ENCODE results near the gene NUBP2.

Gene NUBP2

DNA sequence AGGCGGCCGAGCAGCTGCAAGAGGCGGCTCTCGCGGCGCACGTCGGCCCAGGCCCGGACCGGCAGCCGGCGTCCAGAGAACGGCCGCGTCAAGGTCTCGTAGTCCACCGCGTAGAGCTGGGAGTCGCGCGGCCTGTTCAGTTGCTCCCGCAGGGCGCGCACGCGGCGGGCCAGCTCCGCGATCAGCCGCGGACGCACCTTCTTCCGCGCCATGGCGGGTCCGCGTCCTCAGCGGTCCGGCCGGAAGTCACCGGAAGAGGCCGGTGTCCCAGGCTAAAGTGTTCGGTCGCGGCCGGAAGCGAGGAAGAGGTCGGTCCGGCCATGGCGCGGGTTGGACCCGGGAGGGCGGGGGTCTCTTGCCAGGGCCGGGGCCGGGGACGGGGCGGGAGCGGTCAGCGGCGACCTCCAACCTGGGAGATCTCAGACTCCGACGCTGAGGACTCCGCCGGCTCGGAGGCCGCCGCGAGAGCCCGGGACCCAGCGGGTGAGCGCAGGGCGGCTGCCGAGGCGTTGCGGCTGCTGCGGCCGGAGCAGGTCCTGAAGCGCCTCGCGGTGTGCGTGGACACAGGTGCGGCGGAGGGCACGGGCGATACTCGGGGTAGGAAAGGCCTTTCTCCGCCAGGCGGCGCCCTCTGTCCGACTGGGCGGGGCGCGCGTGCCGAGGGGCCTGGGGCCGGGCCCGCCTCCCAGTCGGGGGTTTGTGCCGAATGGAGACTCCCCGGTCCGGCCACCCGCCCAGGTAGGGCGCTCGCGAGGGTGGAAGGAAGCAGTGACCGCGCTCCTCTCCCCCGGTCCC lies 9.7 kb upstream of the NUBP2 start, which contains the start of gene MRPS34 (continued):
- TF ChIP-seq, protein P1, sequence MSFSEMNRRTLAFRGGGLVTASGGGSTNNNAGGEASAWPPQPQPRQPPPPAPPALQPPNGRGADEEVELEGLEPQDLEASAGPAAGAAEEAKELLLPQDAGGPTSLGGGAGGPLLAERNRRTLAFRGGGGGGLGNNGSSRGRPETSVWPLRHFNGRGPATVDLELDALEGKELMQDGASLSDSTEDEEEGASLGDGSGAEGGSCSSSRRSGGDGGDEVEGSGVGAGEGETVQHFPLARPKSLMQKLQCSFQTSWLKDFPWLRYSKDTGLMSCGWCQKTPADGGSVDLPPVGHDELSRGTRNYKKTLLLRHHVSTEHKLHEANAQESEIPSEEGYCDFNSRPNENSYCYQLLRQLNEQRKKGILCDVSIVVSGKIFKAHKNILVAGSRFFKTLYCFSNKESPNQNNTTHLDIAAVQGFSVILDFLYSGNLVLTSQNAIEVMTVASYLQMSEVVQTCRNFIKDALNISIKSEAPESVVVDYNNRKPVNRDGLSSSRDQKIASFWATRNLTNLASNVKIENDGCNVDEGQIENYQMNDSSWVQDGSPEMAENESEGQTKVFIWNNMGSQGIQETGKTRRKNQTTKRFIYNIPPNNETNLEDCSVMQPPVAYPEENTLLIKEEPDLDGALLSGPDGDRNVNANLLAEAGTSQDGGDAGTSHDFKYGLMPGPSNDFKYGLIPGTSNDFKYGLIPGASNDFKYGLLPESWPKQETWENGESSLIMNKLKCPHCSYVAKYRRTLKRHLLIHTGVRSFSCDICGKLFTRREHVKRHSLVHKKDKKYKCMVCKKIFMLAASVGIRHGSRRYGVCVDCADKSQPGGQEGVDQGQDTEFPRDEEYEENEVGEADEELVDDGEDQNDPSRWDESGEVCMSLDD (tag by site-specific recombination; IDR thresholded peaks at IDR 0.05): no peak
- TF ChIP-seq ZIC2 (tag by site-specific recombination; IDR thresholded peaks at IDR 0.05) (peak; percentile 68), OSR2 (tag by site-specific recombination; IDR thresholded peaks at IDR 0.05) (peak; percentile 30; the same call in 1 of the 2 replicates), AEBP2 (tag by site-specific recombination; IDR thresholded peaks at IDR 0.05; ENCODE audit: borderline replicate concordance) (0 out of 2 replicates have a peak, but pooled peaks have one; percentile 16), KLF7 (tag by site-specific recombination; IDR thresholded peaks at IDR 0.05; ENCODE audit: borderline replicate concordance) (peak; percentile 74; the same call in 1 of the 2 replicates), ZNF18 (tag by site-specific recombination; IDR thresholded peaks at IDR 0.05) (no peak), ZNF133 (tag by site-specific recombination; IDR thresholded peaks at IDR 0.05) (no peak), ZNF202 (tag by site-specific recombination; IDR thresholded peaks at IDR 0.05; ENCODE audit: borderline replicate concordance) (no peak), ZNF138 (tag by site-specific recombination; IDR thresholded peaks at IDR 0.05; ENCODE audit: borderline replicate concordance) (no peak), ZNF10 (tag by site-specific recombination; IDR thresholded peaks at IDR 0.05) (no peak), ZNF248 (tag by site-specific recombination; IDR thresholded peaks at IDR 0.05) (no peak), ZNF596 (tag by site-specific recombination; IDR thresholded peaks at IDR 0.05) (peak; percentile 45; the same call in 1 of the 2 replicates), ZNF155 (tag by site-specific recombination; IDR thresholded peaks at IDR 0.05) (no peak), ZNF571 (tag by site-specific recombination; IDR thresholded peaks at IDR 0.05) (no peak), ZBTB7A (tag by site-specific recombination; IDR thresholded peaks at IDR 0.05; ENCODE audit: low read depth) (peak; percentile 82), SETDB1 (IDR thresholded peaks at IDR 0.05; ENCODE audit: insufficient read length, low read length) (no peak), ZNF600 (tag by site-specific recombination; IDR thresholded peaks at IDR 0.05) (peak; percentile 54), MYNN (tag by site-specific recombination; IDR thresholded peaks at IDR 0.05; ENCODE audit: borderline replicate concordance) (peak; percentile 39; the same call in 1 of the 2 replicates), ZNF623 (tag by site-specific recombination; IDR thresholded peaks at IDR 0.05) (no peak; the same call in 1 of the 2 replicates), EGR2 (tag by site-specific recombination; IDR thresholded peaks at IDR 0.05; ENCODE audit: low read depth) (no peak), BCL11B (tag by site-specific recombination; IDR thresholded peaks at IDR 0.05; ENCODE audit: low read depth) (peak; percentile 88; the same call in 1 of the 2 replicates), ZNF169 (tag by site-specific recombination; IDR thresholded peaks at IDR 0.05) (no peak), ZNF473 (tag by site-specific recombination; IDR thresholded peaks at IDR 0.05) (no peak), ZNF223 (tag by site-specific recombination; IDR thresholded peaks at IDR 0.05) (no peak), ZEB2 (tag by site-specific recombination; IDR thresholded peaks at IDR 0.05) (peak; percentile 82), PATZ1 (tag by site-specific recombination; IDR thresholded peaks at IDR 0.05) (peak; percentile 95)
- TF ChIP-seq, protein P2, sequence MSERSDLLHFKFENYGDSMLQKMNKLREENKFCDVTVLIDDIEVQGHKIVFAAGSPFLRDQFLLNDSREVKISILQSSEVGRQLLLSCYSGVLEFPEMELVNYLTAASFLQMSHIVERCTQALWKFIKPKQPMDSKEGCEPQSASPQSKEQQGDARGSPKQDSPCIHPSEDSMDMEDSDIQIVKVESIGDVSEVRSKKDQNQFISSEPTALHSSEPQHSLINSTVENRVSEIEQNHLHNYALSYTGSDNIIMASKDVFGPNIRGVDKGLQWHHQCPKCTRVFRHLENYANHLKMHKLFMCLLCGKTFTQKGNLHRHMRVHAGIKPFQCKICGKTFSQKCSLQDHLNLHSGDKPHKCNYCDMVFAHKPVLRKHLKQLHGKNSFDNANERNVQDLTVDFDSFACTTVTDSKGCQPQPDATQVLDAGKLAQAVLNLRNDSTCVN (tag by site-specific recombination; optimal IDR thresholded peaks at IDR 0.05): peak; percentile 99
- TF ChIP-seq, protein P3, sequence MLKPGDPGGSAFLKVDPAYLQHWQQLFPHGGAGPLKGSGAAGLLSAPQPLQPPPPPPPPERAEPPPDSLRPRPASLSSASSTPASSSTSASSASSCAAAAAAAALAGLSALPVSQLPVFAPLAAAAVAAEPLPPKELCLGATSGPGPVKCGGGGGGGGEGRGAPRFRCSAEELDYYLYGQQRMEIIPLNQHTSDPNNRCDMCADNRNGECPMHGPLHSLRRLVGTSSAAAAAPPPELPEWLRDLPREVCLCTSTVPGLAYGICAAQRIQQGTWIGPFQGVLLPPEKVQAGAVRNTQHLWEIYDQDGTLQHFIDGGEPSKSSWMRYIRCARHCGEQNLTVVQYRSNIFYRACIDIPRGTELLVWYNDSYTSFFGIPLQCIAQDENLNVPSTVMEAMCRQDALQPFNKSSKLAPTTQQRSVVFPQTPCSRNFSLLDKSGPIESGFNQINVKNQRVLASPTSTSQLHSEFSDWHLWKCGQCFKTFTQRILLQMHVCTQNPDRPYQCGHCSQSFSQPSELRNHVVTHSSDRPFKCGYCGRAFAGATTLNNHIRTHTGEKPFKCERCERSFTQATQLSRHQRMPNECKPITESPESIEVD (tag by site-specific recombination; IDR thresholded peaks at IDR 0.05): no peak

Measured in HEK293 (cell line).